ENCODE measurements around the gene SLC45A1. TPM values are rescaled to one million over a fixed set of nuclear protein-coding genes. Genes with fewer than 3 reads are reported as not detected.

The SLC45A1 gene
- total RNA-seq, 4 donors from 2014 or later, result 0.13 to 3.4 (median 1.4) TPM

DNA sequence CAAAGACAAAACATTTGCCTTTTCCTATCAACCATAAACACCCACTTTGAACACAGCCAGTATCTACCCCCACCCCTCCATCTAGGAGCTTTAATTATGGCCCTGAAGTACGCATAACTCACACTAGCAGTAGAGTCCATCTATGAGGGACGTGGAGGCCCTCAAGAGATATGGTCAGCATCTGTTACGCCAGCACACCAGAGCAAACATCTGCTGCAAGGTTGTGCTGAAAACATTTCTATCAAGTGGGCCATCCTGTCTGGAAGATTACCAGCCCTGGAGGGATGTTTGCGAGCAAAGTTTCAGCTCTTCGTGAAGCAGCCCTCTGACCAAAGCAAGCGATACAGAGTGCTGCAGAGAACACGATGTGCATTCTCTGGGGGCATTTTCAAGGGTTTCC is 74.6 kb downstream of the SLC45A1 start:
- 86 to 90% methylated on average over 7 of the region's 7 CpGs for WGBS, 2 donors
- H3K4me3 ChIP-seq (ENCODE audit: low read depth, poor library complexity, severe bottlenecking), result no peak overlapping the region
- intact Hi-C loops (cut with DNase I; ENCODE audit: low total_unique reads), result no loop called here
- DNase-seq (ENCODE audit: low spot score in 2 of 2), result no peak
- TF ChIP-seq, protein P1, sequence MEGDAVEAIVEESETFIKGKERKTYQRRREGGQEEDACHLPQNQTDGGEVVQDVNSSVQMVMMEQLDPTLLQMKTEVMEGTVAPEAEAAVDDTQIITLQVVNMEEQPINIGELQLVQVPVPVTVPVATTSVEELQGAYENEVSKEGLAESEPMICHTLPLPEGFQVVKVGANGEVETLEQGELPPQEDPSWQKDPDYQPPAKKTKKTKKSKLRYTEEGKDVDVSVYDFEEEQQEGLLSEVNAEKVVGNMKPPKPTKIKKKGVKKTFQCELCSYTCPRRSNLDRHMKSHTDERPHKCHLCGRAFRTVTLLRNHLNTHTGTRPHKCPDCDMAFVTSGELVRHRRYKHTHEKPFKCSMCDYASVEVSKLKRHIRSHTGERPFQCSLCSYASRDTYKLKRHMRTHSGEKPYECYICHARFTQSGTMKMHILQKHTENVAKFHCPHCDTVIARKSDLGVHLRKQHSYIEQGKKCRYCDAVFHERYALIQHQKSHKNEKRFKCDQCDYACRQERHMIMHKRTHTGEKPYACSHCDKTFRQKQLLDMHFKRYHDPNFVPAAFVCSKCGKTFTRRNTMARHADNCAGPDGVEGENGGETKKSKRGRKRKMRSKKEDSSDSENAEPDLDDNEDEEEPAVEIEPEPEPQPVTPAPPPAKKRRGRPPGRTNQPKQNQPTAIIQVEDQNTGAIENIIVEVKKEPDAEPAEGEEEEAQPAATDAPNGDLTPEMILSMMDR (IDR thresholded peaks at IDR 0.05), result no peak
- no peak for TF ChIP-seq POLR2A (IDR thresholded peaks at IDR 0.05)

Measured in lower leg skin (tissue), 4 donors.